HG02610 (cell line): Measurements from ENCODE around the gene MRPL54.

Source experiments
- ATAC-seq: cut with Tn5 transposase; IDR thresholded peaks from one replicate; pipeline ENCODE4 v1.9.1; 2021; ENCODE audit warnings: mild to moderate bottlenecking, moderate library complexity; ENCODE audit not compliant: unreplicated experiment

The MRPL54 gene

GRCh38 chr19:3768015-3768747, 5.7 kb downstream of the MRPL54 start:
- ATAC-seq, result no peak

GRCh38 chr19:3768748-3769099, 6.2 kb downstream of the MRPL54 start:
- ATAC-seq, result no peak

GRCh38 chr19:3769494-3769893, 7.0 kb downstream of the MRPL54 start:
- ATAC-seq, result no peak

- no peak for ATAC-seq
Observed at GRCh38 chr19:3770136-3770999, 7.9 kb downstream of the MRPL54 start.

- no peak for ATAC-seq
Observed at GRCh38 chr19:3771000-3771905, 8.8 kb downstream of the MRPL54 start.

- no peak for ATAC-seq
Observed at GRCh38 chr19:3771906-3772455, 9.5 kb downstream of the MRPL54 start, which contains the start of gene RAX2. Gene RAX2 (minus strand): TSS chr19:3772228. CDS start chr19:3771742, 486 bp downstream.

DNA sequence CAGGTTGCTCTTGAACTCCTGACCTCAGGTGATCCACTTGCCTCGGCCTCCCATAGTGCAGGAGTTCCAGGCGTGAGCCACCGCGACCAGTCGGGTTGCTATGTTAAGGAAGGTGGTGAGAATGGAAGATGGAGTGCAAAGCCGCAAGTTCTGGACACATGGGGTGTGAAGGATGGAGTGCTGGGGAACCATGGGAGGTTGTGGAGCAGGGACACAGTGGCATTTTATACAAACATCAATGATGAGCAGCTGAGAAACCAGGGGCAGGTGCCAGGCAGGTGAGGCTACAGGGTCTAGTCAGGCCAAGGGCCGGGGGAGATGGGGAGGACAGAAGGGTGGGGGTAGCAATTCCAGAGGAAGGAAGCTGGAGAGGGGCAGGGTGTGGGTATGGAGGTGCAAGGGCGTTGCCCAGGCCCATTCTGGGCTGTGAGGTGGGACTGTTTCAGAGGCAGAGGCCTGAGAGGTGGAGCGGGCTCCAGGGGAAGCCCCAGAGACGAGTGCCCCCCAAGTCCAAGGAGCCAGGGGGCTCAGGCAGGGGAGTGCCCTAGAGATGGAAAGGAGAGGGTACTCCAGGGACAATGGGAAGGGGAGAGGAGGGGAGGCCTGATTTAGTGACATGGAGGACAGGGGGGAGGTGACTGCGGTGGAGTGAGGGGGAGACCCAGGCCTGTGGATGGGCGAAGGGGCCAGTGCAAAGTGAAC, 11.5 kb downstream of the MRPL54 start:
- no peak for ATAC-seq

DNA sequence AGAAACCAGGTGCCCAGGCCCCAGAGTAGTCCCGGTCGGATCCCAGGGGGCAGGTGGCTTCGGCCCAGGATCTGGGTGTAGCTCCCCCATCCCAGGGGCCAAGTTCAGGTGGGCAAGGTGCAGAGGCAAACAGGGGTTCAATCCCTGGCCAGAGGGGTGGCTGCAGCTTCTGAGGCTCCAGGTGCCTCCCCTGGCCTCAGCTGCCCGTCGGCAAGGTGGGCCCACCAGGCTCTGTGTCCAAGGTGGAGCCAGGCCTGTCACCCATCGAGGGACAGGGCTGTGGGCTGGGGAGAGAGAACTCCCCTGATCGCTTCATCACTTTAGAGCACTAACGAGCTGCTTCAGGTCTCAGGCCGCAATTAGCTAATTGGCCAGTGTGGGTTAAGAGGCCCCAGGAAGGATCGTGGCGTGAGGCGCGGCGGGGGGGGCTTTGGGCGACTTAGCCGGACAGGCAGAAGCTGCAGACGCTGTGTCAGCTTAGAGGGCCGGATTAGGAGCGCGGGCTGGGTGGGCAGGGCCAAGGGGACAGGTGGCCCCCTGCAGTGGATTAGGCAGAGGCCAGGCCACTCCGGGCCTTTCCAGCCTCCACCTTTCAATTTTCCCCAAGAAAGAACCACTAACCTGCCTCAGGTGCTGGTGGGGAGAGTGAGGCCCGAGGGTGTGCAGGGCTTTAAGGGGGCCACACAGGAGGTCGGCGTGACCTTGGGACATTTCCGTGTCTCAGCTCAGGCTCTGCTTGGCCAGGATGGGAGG, 12.3 kb downstream of the MRPL54 start:
- no peak for ATAC-seq

DNA sequence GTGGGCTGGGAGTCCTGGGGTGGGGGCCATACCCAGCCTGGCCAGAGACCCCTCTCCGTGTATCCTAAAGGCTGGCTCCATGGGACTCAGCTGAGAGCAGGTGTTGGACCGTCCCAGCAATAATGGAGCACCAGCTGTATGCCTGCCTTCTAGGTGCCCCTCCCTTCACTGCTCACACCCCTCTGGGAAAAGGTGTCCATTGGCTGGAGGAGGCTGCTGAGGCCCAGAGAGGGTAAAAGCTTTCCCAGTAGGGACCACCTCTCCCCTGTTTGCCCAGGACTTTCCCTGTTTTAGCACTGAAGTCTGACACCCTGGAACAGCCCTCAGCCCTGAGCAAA, 12.9 kb downstream of the MRPL54 start:
- ATAC-seq, result no peak

GRCh38 chr19:3775831-3776230, 13.3 kb downstream of the MRPL54 start:
- no peak for ATAC-seq

DNA sequence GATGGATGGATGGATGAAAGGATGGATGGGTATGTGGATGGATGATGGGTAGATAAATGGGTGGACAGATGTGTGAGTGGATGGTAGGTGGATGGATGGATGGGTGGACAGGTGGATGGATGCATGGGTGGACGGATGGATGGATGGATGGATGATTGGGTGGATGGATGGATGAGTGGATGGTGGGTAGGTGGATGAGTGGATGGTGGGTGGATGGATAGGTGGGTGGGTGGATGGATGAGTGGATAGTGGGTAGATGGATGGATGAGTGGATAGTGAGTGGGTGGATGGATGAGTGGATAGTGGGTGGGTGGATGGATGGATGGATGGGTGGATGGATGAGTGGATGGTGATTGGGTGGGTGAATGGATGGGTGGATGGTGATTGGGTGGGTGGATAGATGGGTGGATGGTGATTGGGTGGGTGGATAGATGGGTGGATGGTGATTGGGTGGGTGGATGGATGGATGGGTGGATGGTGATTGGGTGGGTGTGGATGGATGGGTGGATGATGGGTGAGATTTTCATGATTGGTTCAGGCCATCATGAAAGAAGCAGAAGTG, 14.1 kb downstream of the MRPL54 start:
- no peak for ATAC-seq

- ATAC-seq, result no peak
Observed at GRCh38 chr19:3778104-3778867, 15.8 kb downstream of the MRPL54 start.

GRCh38 chr19:3778899-3779723, 16.6 kb downstream of the MRPL54 start:
- no peak for ATAC-seq

GRCh38 chr19:3780786-3781304, 18.4 kb downstream of the MRPL54 start:
- ATAC-seq, result no peak

- ATAC-seq, result no peak
Observed at GRCh38 chr19:3781603-3782002, 19.1 kb downstream of the MRPL54 start.

DNA sequence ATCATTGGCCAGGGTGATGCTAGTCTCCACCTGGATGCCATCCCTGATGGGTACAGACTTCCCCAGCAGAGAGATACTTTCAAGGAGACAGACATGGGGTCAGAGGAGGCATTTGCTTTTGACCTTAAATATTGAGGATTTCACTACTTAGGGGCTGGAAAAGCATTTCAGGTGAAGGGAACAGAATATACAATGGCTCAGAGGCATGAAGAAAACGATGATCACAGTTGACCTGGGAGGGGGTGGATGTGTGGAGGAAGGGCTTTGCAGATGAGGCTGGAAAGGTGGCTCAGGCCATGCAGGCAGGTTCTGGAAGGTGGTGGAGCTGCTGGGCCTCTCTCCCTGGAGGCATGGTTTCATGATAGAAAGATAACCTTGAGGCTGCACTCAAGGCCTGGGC, 19.8 kb downstream of the MRPL54 start:
- no peak for ATAC-seq

DNA sequence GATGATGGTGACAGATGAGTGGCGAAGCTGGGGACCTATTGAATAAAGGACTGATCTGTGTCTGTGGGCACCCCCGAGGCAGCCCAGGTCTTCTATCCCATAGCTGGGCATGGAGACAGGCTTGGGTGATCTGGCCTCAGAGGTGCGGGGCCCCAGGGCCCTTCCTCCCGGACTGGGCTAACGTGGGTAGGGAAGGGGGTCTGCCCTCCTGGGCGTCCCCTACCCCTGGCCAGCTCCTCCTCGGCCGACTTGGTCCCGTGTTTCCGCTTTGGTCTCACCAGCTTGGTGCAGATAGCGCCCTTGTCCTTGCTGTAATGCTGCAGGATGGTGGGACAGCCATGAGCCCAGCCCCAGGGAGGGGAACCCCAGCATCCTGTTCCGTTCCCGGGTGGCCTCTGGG, 20.4 kb downstream of the MRPL54 start:
- no peak for ATAC-seq
